Endothelial cell of umbilical vein (primary cell): ENCODE data around the gene DBF4B. TPM values are rescaled to one million over a fixed set of nuclear protein-coding genes. Genes with fewer than 3 reads are reported as not detected.

Experiments used
- BruUV-seq: library from RNA; stranded (reverse); fragments of 400-500 nt; replicated peaks from 2 replicates; lab custom pipeline; 2021; lab: Mats Ljungman, UMichigan
- CTCF ChIA-PET: fragments of 300-600, 350-600 bp; sonication (Branson Sonifier 250); formaldehyde crosslinking; loops from one replicate; lab custom pipeline; 2021; ENCODE audit warnings: antibody characterized with exemption, inconsistent platforms; lab: Charles Lee
- POLR2A ChIA-PET: fragments of 300-600, 350-600 bp; sonication (Branson Sonifier 250); formaldehyde crosslinking; loops from one replicate; lab custom pipeline; 2021; ENCODE audit warnings: antibody characterized with exemption, inconsistent platforms; lab: Charles Lee
- DNase-seq: peaks from one replicate; pipeline ENCODE4 v3.0.0-alpha.2; 2011; ENCODE audit warnings: low read depth, low spot score
- FAIRE-seq: peaks from 2 replicates; lab custom pipeline; 2011; peaks lifted over from hg19 to GRCh38; lab: Jason Lieb, UNC
- H2AFZ ChIP-seq: 2 replicates; pipeline ENCODE4 v1.6.0; 2012; ENCODE audit warnings: low read depth, low read length, control low read depth, inconsistent platforms
- H3K27ac ChIP-seq: 2 replicates; pipeline ENCODE4 v1.5.1; 2011; ENCODE audit warnings: low read depth, mild to moderate bottlenecking, control low read depth, low read length, moderate library complexity; ENCODE audit not compliant: insufficient read depth
- H3K27me3 ChIP-seq, 2 experiments: 2 replicates each; pipeline versions ENCODE4 v1.6.0 to v1.6.1; 2011; ENCODE audit warnings: low read length in 2 of 2, mixed read lengths in 1 of 2; ENCODE audit not compliant: control insufficient read depth in 2 of 2, insufficient read depth in 2 of 2
- H3K36me3 ChIP-seq, 2 experiments: 2 replicates in 1 of 2; 3 replicates in 1 of 2; pipeline ENCODE4 v1.5.1; 2011; ENCODE audit warnings: low read length in 2 of 2, mild to moderate bottlenecking in 1 of 2, moderate library complexity in 1 of 2; ENCODE audit not compliant: control insufficient read depth in 2 of 2, insufficient read depth in 2 of 2; ENCODE audit errors: extremely low read depth in 1 of 2
- H3K4me1 ChIP-seq: 3 replicates; pipeline ENCODE4 v1.5.1; 2011; ENCODE audit warnings: mild to moderate bottlenecking, low read length; ENCODE audit not compliant: control insufficient read depth, insufficient read depth; ENCODE audit errors: extremely low read depth
- H3K4me2 ChIP-seq: 2 replicates; pipeline ENCODE4 v1.6.1; 2011; ENCODE audit warnings: low read length, control low read depth, mixed read lengths; ENCODE audit not compliant: insufficient read depth
- H3K4me3 ChIP-seq, 3 experiments: fragments of 200-600 bp in 1 of 3; sonication (generic), shearing (Covaris generic) in 1 of 3; replicated peaks in 1 of 3; 2 replicates each; pipeline ENCODE4 v1.5.1; 2011 to 2016; ENCODE audit warnings: control low read depth in 3 of 3, low read length in 3 of 3, mild to moderate bottlenecking in 2 of 3, inconsistent platforms in 1 of 3, low read depth in 1 of 3, moderate library complexity in 1 of 3; ENCODE audit not compliant: insufficient read depth in 1 of 3
- H3K79me2 ChIP-seq: 2 replicates; pipeline ENCODE4 v1.6.0; 2012; ENCODE audit warnings: low read length, inconsistent platforms; ENCODE audit not compliant: control insufficient read depth, insufficient read depth
- H3K9ac ChIP-seq: replicated peaks from 2 replicates; pipeline ENCODE3; 2011; ENCODE audit warnings: low read length, control low read depth; ENCODE audit not compliant: insufficient read depth; ENCODE audit errors: extremely low read depth
- H3K9me1 ChIP-seq: replicated peaks from 3 replicates; pipeline ENCODE4 v1.6.0; 2011; ENCODE audit warnings: mild to moderate bottlenecking, low read length; ENCODE audit not compliant: control insufficient read depth, insufficient read depth; ENCODE audit errors: extremely low read depth
- H3K9me3 ChIP-seq: replicated peaks from 2 replicates; pipeline ENCODE4 v1.5.1; 2012; ENCODE audit warnings: low read length, inconsistent platforms; ENCODE audit not compliant: control insufficient read depth, insufficient read depth
- H4K20me1 ChIP-seq: replicated peaks from 2 replicates; pipeline ENCODE3; 2011; ENCODE audit warnings: mild to moderate bottlenecking, low read length; ENCODE audit not compliant: control insufficient read depth, insufficient read depth; ENCODE audit errors: extremely low read depth
- CTCF ChIP-seq, 2 donors: IDR thresholded peaks; 1 replicate in 1 of 2; 2 replicates in 1 of 2; pipeline ENCODE4 v1.5.1; 2011; ENCODE audit warnings: low read length in 2 of 2, mild to moderate bottlenecking in 2 of 2, moderate library complexity in 2 of 2, control low read depth in 1 of 2, inconsistent platforms in 1 of 2, low read depth in 1 of 2; ENCODE audit not compliant: insufficient read depth in 1 of 2; ENCODE audit errors: extremely low read depth in 1 of 2
- EZH2 ChIP-seq: IDR thresholded peaks from 2 replicates; pipeline ENCODE4 v1.6.1; 2012; ENCODE audit warnings: borderline replicate concordance, low read depth, mild to moderate bottlenecking, moderate library complexity, low read length, inconsistent platforms; ENCODE audit not compliant: severe bottlenecking
- FOS ChIP-seq: IDR thresholded peaks from 2 replicates; pipeline ENCODE4 v1.6.1; 2011; ENCODE audit warnings: mild to moderate bottlenecking, low read length, moderate library complexity, borderline replicate concordance; ENCODE audit not compliant: insufficient read depth
- GATA2 ChIP-seq: IDR thresholded peaks from 2 replicates; pipeline ENCODE4 v1.7.0; 2011; ENCODE audit warnings: low read depth, mild to moderate bottlenecking, moderate library complexity, mixed read lengths, low read length; ENCODE audit not compliant: insufficient read length, insufficient read depth
- JUN ChIP-seq: IDR thresholded peaks from 2 replicates; pipeline ENCODE4 v1.6.1; 2011; ENCODE audit warnings: borderline replicate concordance, low read depth; ENCODE audit not compliant: insufficient read length, insufficient read depth
- MAX ChIP-seq: IDR thresholded peaks from 2 replicates; pipeline ENCODE4 v1.6.1; 2011; ENCODE audit not compliant: insufficient read depth, insufficient read length
- MYC ChIP-seq: IDR thresholded peaks from one replicate; pipeline ENCODE4 v1.6.1; 2011; ENCODE audit warnings: mild to moderate bottlenecking, low read depth, low read length
- POLR2A ChIP-seq: IDR thresholded peaks from 2 replicates; pipeline ENCODE4 v1.6.1; 2012; ENCODE audit warnings: low read depth, mild to moderate bottlenecking, control low read depth, low read length
- POLR2AphosphoS5 ChIP-seq: IDR thresholded peaks from 2 replicates; pipeline ENCODE4 v1.6.1; 2012; ENCODE audit warnings: low read depth, mild to moderate bottlenecking, control low read depth, low read length, moderate library complexity; ENCODE audit not compliant: insufficient read depth
- dilution Hi-C: fragments of 300-500 bp; cut with MboI; formaldehyde crosslinking; loops from one replicate; pipeline ENCODE4 v1.15.0; 2019; ENCODE audit warnings: low sequenced_read_pairs; ENCODE audit not compliant: extremely low pct_ligation_motif_present
- intact Hi-C: fragments of 100-400 bp; cut with micrococcal nuclease; formaldehyde crosslinking; loops from one replicate; pipeline ENCODE4 v1.10.0; 2022
- polyA plus RNA-seq, 4 experiments: library from polyadenylated mRNA; depleted of rRNA in 3 of 4; stranded (reverse) in 3 of 4; unstranded in 1 of 4; fragments of >200 nt; gene quantifications; 2 replicates each; pipeline versions ENCODE4 v1.2.1 to v1.2.3, GENCODE V29; 2011 to 2012; ENCODE audit warnings: missing spikeins in 1 of 4
- total RNA-seq: library from RNA; stranded (reverse); gene quantifications from 2 replicates; pipeline ENCODE4 v1.2.3, GENCODE V29; 2021

The DBF4B gene
- total and polyA plus RNA-seq, 2 donors (not counting 3 experiments of a cell fraction or from before 2014, with no cell fraction given): 12.5 to 26.2 TPM

DNA sequence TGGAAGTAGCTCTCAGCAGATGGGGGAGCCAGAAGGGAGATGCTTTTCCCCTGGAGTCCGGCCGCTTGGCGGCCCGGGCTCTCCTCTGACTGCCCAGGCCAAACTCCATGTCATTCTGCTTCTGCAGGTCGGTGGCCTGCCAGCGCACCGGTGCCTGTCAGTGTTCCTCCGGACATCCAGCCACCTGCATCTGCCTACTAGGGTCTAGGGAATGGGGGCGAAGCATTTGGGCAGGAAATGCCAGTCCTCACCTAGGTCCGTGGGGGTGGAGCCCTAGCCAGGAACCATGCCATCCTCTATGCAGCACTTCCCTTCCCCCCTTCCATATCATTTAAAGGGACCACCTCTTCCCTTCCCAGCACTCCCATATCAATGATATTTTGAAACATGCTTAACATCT lies 87.5 kb downstream of the DBF4B start:
- CTCF ChIA-PET: interaction anchor here (2.9 kb wide), 1 partner anchor 17 kb away, joined by 14 read pairs; no protein-coding TSS in a partner anchor
- Histone ChIP-seq H3K4me1 (peaks cover 22% of the 10 kb centered on the region), H4K20me1 (no peaks in the 10 kb centered on the region), H3K9me1 (no peaks in the 10 kb centered on the region), H3K9ac (no peak overlapping the region), H3K27me3 (no peaks in the 10 kb centered on the region), H2AFZ (no peak overlapping the region), H3K9me3 (no peaks in the 10 kb centered on the region), H3K36me3 (no peaks in the 10 kb centered on the region), H3K4me3 (no peak overlapping the region), H3K79me2 (no peaks in the 10 kb centered on the region), H3K27ac (peak overlapping the region; percentile 93), H3K4me2 (no peak overlapping the region)
- dilution Hi-C loops: no loop called here
- POLR2A ChIA-PET: no interaction called here
- FAIRE-seq: no peak
- no peak for DNase-seq
- no TSS peak for BruUV-seq
- intact Hi-C loops: loop anchor here (2.0 kb wide), 1 partner anchor 33 kb away; no protein-coding TSS in a partner anchor
- TF ChIP-seq FOS (no peak), POLR2A (no peak), GATA2 (no peak), JUN (no peak), EZH2 (no peak), POLR2AphosphoS5 (no peak), CTCF (IDR thresholded peaks at IDR 0.05; ENCODE audit: extremely low read depth in 1 of 2, insufficient read depth in 1 of 2, low read depth in 1 of 2, low read length in 2 of 2) (no peak), MAX (no peak), MYC (no peak)
